ENCODE measurements around the gene PPP2R2C. TPM values are rescaled to one million over a fixed set of nuclear protein-coding genes. Genes with fewer than 3 reads are reported as not detected.

Gene PPP2R2C
- total and polyA plus RNA-seq, 2 of the 4 experiments (the other 2 are of a cell fraction) = 0.03 TPM; not detected in 1

- in situ Hi-C loops (cut with MboI; ENCODE audit: low sequenced_read_pairs) (loop anchor here (25.0 kb wide), 1 partner anchor 401 kb away; no protein-coding TSS in a partner anchor), intact Hi-C loops (cut with micrococcal nuclease) (no loop called here), dilution Hi-C loops (cut with HindIII; ENCODE audit: low sequenced_read_pairs, unreplicated experiment) (no loop called here)
- BruUV-seq (replicated peaks) = no TSS peak
- H3K9me3 ChIP-seq (ENCODE audit: control insufficient read depth, insufficient read depth, low read length) = peaks cover 3% of the 10 kb centered on the region; the same call in 1 of the 2 replicates
- no peak overlapping the region for H3K4ac ChIP-seq (ENCODE audit: low read depth, low read length)
- H3K18ac ChIP-seq (ENCODE audit: low read depth, low read length) = no peak overlapping the region
- no peak overlapping the region for H3K27ac ChIP-seq (ENCODE audit: insufficient read depth, low read length)
- no peak overlapping the region for H2AFZ ChIP-seq (replicated peaks; ENCODE audit: low read length, poor library complexity)
- H2AK5ac ChIP-seq (ENCODE audit: low read depth, low read length) = no peak overlapping the region
- TF ChIP-seq RCOR1 (IDR thresholded peaks at IDR 0.05; ENCODE audit: insufficient replicate concordance, low read length) = no peak
- TF ChIP-seq NFE2L2 (IDR thresholded peaks at IDR 0.05; ENCODE audit: low read depth, low read length) = no peak
- TF ChIP-seq ELK1 (IDR thresholded peaks at IDR 0.05; ENCODE audit: borderline replicate concordance, low read depth, low read length) = no peak
- no peak for TF ChIP-seq CEBPB (IDR thresholded peaks at IDR 0.05; ENCODE audit: low read depth, low read length)
- no peak for TF ChIP-seq BHLHE40 (IDR thresholded peaks at IDR 0.05; ENCODE audit: low read depth, low read length)
- TF ChIP-seq RAD21 (IDR thresholded peaks at IDR 0.05; ENCODE audit: low read length) = no peak
- TF ChIP-seq MAFK (IDR thresholded peaks at IDR 0.05; ENCODE audit: low read depth, low read length) = no peak
- TF ChIP-seq USF2 (IDR thresholded peaks at IDR 0.05; ENCODE audit: low read depth, low read length) = no peak
- TF ChIP-seq FOS (IDR thresholded peaks at IDR 0.05; ENCODE audit: low read depth, low read length) = no peak
- no peak for TF ChIP-seq MAZ (IDR thresholded peaks at IDR 0.05; ENCODE audit: borderline replicate concordance, low read depth, low read length)
- no peak for TF ChIP-seq CHD1 (IDR thresholded peaks at IDR 0.05; ENCODE audit: low read depth, low read length)
- H3K14ac ChIP-seq (replicated peaks; ENCODE audit: low read depth, low read length) = no peak overlapping the region
- H3K56ac ChIP-seq (ENCODE audit: extremely low read depth, insufficient read depth, low read length) = no peak overlapping the region
- H4K8ac ChIP-seq (ENCODE audit: low read depth in 2 of 2, low read length in 2 of 2) = no peak overlapping the region
- no peaks in the 10 kb centered on the region for H3K9me1 ChIP-seq (ENCODE audit: insufficient read depth, low read length)
- H2BK20ac ChIP-seq (ENCODE audit: low read depth, low read length) = no peak overlapping the region
- POLR2A ChIA-PET (ENCODE audit: unreplicated experiment) = no interaction called here
- no peaks in the 10 kb centered on the region for H3K4me1 ChIP-seq (ENCODE audit: control insufficient read depth, insufficient read depth, low read length)
- H3K9ac ChIP-seq (ENCODE audit: low read depth, low read length) = no peak overlapping the region
- no peak overlapping the region for H2AK9ac ChIP-seq (replicated peaks; ENCODE audit: low read depth, low read length, poor library complexity)
- CTCF ChIA-PET = no interaction called here
- peaks cover 1% of the 10 kb centered on the region; the same call in 1 of the 2 replicates for H3K27me3 ChIP-seq (ENCODE audit: control insufficient read depth, insufficient read depth, low read length)
- H4K20me1 ChIP-seq (ENCODE audit: insufficient read depth, low read length) = no peaks in the 10 kb centered on the region
- no peak overlapping the region for H3K4me2 ChIP-seq (ENCODE audit: low read depth, low read length)
- no peaks in the 10 kb centered on the region for H3K36me3 ChIP-seq (ENCODE audit: control insufficient read depth, insufficient read depth, low read length)
- no peak overlapping the region for H2BK5ac ChIP-seq (ENCODE audit: low read depth, low read length, poor library complexity, severe bottlenecking)
- no peak for DNase-seq
- H3K23ac ChIP-seq (ENCODE audit: low read depth, low read length) = no peak overlapping the region
- H2BK120ac ChIP-seq (ENCODE audit: low read depth, low read length) = no peak overlapping the region
- H4K91ac ChIP-seq (ENCODE audit: insufficient read depth, low read depth, low read length) = no peak overlapping the region
- no peak overlapping the region for H3K4me3 ChIP-seq (ENCODE audit: insufficient read depth, low read depth, low read length)
- H2BK15ac ChIP-seq (ENCODE audit: low read depth, low read length) = no peak overlapping the region
- no peaks in the 10 kb centered on the region for H3K79me1 ChIP-seq (ENCODE audit: low read depth in 1 of 2, low read length in 2 of 2)
- no peak for ATAC-seq (ENCODE audit: low read depth)
- WGBS, 2 experiments (ENCODE audit: extremely low coverage in 2 of 2, insufficient read length in 1 of 2) = no CpG with 5 or more reads among the region's 5 CpGs
- no peak overlapping the region for H4K5ac ChIP-seq (ENCODE audit: low read depth, low read length)
Measured at GRCh38 chr4:6437826-6438238, 34.6 kb downstream of the PPP2R2C start.

Measured in IMR-90 (cell line).